HL-60 (cell line): ENCODE measurements around the gene DENND5A.

Experiments used
- DNase-seq, 2 experiments: peaks; one replicate each; pipeline ENCODE4 v3.0.0-alpha.2; 2010 to 2020; ENCODE audit warnings: low read depth in 1 of 2, low spot score in 1 of 2
- H3K27ac ChIP-seq: fragments of 250-450 bp; sonication (Bioruptor Pico); replicated peaks from 2 replicates; pipeline ENCODE4 v1.5.1; 2020; ENCODE audit warnings: mild to moderate bottlenecking, moderate library complexity
- H3K27me3 ChIP-seq: fragments of 250-450 bp; sonication (Bioruptor Pico); 2 replicates; pipeline ENCODE4 v1.5.1; 2021; ENCODE audit warnings: mild to moderate bottlenecking, moderate library complexity; ENCODE audit not compliant: insufficient read depth, poor library complexity, severe bottlenecking
- H3K4me3 ChIP-seq: replicated peaks from 2 replicates; pipeline ENCODE4 v1.5.1; 2011; ENCODE audit warnings: mild to moderate bottlenecking, control low read depth, low read length; ENCODE audit not compliant: insufficient read depth
- GABPA ChIP-seq: IDR thresholded peaks from 2 replicates; pipeline ENCODE4 v1.6.1; 2012; ENCODE audit warnings: low read depth
- POLR2AphosphoS5 ChIP-seq: IDR thresholded peaks from 2 replicates; pipeline ENCODE4 v1.6.1; 2012; ENCODE audit warnings: low read depth
- SPI1 ChIP-seq: IDR thresholded peaks from 2 replicates; pipeline ENCODE4 v1.6.1; 2012; ENCODE audit warnings: low read depth, mild to moderate bottlenecking, borderline replicate concordance
- TF ChIP-seq, protein P1 (sequence below): IDR thresholded peaks from 2 replicates; pipeline ENCODE4 v1.6.1; 2012; ENCODE audit warnings: low read depth; ENCODE audit not compliant: insufficient replicate concordance
- TF ChIP-seq, protein P2 (sequence below): IDR thresholded peaks from one replicate; pipeline ENCODE4 v1.5.1; 2011; ENCODE audit warnings: low read length, control low read depth, inconsistent platforms; ENCODE audit not compliant: insufficient read depth

Gene DENND5A

DNA sequence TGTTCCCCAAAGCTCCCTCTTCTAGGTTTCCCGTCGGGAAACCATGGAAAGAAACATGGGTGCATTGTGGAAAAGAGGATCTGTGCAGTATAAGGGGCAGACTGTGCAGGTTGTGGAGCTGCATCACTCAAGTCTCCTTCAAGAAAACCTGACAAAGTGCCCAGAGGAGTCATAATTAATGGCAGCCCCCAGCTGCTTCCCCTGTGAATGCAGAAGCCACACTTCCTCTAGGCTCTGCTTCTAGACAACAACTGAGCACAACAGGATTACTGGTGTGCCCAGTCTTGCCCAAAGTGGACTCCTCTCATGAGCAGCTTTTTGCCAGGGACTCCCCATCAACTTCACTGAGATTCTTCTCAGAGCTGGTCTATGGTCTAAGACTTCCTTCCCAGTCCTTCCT, 131.2 kb downstream of the DENND5A start:
- TF ChIP-seq, protein P1, sequence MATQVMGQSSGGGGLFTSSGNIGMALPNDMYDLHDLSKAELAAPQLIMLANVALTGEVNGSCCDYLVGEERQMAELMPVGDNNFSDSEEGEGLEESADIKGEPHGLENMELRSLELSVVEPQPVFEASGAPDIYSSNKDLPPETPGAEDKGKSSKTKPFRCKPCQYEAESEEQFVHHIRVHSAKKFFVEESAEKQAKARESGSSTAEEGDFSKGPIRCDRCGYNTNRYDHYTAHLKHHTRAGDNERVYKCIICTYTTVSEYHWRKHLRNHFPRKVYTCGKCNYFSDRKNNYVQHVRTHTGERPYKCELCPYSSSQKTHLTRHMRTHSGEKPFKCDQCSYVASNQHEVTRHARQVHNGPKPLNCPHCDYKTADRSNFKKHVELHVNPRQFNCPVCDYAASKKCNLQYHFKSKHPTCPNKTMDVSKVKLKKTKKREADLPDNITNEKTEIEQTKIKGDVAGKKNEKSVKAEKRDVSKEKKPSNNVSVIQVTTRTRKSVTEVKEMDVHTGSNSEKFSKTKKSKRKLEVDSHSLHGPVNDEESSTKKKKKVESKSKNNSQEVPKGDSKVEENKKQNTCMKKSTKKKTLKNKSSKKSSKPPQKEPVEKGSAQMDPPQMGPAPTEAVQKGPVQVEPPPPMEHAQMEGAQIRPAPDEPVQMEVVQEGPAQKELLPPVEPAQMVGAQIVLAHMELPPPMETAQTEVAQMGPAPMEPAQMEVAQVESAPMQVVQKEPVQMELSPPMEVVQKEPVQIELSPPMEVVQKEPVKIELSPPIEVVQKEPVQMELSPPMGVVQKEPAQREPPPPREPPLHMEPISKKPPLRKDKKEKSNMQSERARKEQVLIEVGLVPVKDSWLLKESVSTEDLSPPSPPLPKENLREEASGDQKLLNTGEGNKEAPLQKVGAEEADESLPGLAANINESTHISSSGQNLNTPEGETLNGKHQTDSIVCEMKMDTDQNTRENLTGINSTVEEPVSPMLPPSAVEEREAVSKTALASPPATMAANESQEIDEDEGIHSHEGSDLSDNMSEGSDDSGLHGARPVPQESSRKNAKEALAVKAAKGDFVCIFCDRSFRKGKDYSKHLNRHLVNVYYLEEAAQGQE = no peak
- TF ChIP-seq GABPA (no peak), POLR2AphosphoS5 (no peak), SPI1 (no peak)
- TF ChIP-seq, protein P2, sequence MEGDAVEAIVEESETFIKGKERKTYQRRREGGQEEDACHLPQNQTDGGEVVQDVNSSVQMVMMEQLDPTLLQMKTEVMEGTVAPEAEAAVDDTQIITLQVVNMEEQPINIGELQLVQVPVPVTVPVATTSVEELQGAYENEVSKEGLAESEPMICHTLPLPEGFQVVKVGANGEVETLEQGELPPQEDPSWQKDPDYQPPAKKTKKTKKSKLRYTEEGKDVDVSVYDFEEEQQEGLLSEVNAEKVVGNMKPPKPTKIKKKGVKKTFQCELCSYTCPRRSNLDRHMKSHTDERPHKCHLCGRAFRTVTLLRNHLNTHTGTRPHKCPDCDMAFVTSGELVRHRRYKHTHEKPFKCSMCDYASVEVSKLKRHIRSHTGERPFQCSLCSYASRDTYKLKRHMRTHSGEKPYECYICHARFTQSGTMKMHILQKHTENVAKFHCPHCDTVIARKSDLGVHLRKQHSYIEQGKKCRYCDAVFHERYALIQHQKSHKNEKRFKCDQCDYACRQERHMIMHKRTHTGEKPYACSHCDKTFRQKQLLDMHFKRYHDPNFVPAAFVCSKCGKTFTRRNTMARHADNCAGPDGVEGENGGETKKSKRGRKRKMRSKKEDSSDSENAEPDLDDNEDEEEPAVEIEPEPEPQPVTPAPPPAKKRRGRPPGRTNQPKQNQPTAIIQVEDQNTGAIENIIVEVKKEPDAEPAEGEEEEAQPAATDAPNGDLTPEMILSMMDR = no peak
- no peak for DNase-seq
- no peak overlapping the region for H3K27ac ChIP-seq
- H3K4me3 ChIP-seq = no peak overlapping the region
- no peaks in the 10 kb centered on the region for H3K27me3 ChIP-seq

DNA sequence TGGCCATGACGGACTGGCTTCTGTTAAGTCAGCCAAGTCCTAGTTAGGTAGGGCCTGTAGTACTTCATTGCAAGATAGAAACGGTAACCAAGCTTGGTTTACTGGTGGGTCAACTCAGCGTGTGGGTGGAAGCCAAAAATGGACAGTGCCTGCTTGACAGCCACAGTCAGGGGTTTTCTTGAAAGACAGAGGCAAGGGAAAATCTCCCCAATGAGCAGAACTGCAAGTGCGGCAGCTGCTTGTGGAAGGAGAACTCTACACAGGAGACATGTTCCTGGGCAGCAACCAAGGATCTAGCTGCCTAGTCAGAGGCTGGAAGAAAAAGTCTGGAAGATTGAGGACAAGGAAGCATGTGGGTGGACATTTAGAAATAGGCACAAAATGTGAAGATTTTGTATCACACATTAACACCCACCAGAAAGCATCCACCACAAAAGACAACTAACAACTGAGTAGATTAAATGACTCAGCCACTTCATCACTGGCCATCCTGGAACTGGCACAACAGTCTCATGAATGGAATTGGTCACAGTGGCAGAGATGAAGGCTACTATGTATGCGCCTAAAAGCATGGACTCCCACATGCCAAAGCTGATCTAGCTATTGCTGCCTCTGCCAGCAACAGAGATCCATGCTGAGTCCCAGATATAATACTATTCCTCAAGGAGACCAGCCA, 132.8 kb downstream of the DENND5A start:
- no peak for DNase-seq
- H3K4me3 ChIP-seq = no peak overlapping the region
- H3K27me3 ChIP-seq = no peaks in the 10 kb centered on the region
- TF ChIP-seq GABPA (no peak), POLR2AphosphoS5 (no peak), SPI1 (no peak)
- TF ChIP-seq, protein P2 = no peak
- TF ChIP-seq, protein P1 = no peak
- no peak overlapping the region for H3K27ac ChIP-seq

DNA sequence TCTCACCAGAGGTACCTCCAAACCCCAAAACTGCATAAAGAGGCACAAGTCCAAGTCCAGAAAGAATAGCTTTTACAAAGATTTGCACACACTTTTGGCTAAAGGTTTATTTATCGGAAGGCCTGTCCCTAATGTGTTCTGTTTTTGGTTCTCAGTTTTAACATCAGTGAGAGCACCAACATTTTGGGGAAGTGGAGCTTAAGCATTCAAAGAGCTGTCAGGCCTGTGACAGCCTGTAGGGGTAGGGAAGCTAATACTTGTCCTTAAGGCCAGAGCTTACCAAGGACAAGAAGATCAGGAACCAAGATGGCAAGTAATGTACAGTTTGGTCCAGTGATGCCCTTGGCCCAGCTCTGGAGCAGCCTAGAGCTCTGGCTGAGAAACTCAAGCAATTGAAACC, 134.9 kb downstream of the DENND5A start:
- DNase-seq = peak in 1 of 2 experiments; percentile 55
- TF ChIP-seq, protein P2 = peak; percentile 15
- peak; percentile 97 for TF ChIP-seq SPI1
- TF ChIP-seq, protein P1 = no peak
- H3K27me3 ChIP-seq = no peaks in the 10 kb centered on the region
- no peak overlapping the region for H3K27ac ChIP-seq
- no peak overlapping the region for H3K4me3 ChIP-seq
